ENCODE results near the gene IFI16. TPM values are rescaled to one million over a fixed set of nuclear protein-coding genes. Genes with fewer than 3 reads are reported as not detected.

IFI16 gene
- total and polyA plus RNA-seq, 10 of the 15 experiments (the other 5 are each of a cell fraction or from before 2014, with no cell fraction given) = 120 to 375 (median 188) TPM

DNA sequence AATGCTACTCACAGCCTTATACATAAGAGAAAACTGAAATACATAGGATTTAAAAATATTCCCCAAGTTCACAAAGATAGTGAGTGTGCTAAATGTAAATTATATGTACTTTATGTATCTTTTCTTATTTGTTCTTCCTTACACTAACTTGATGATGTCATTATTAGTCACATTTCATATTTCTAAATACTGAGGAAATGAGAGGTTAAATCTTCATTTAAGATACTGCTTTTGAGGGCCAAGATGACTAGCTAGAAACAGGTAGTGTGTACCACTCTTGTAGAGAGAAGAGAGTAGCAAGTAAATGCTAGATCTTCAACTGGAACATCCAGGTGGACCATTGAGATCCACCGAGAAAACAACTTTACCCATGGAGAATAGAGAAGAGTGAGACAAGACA, 48.5 kb upstream of the IFI16 start:
- Histone ChIP-seq H3K27me3 (replicated peaks in 1 of 2; ENCODE audit: control insufficient read depth in 2 of 2, insufficient read depth in 2 of 2, low read length in 1 of 2) (no peaks in the 10 kb centered on the region), H3K4me2 (ENCODE audit: control insufficient read depth, insufficient read depth) (no peak overlapping the region), H3K9me3 (replicated peaks; ENCODE audit: control insufficient read depth, insufficient read depth, low read length) (no peaks in the 10 kb centered on the region), H3K36me3 (ENCODE audit: control insufficient read depth in 2 of 2, insufficient read depth in 2 of 2, low read length in 1 of 2) (no peaks in the 10 kb centered on the region), H3K4me3 (no peak overlapping the region), H3K9ac (ENCODE audit: control insufficient read depth, insufficient read depth, low read length) (no peak overlapping the region), H2AFZ (ENCODE audit: control insufficient read depth, low read depth, low read length) (no peak overlapping the region), H4K20me1 (ENCODE audit: control insufficient read depth, insufficient read depth) (no peaks in the 10 kb centered on the region), H3K27ac (ENCODE audit: control insufficient read depth, insufficient read depth) (no peak overlapping the region), H3K79me2 (ENCODE audit: control insufficient read depth, insufficient read depth, low read length) (no peaks in the 10 kb centered on the region), H3K4me1 (ENCODE audit: control insufficient read depth, insufficient read depth, low read length) (no peaks in the 10 kb centered on the region)
- POLR2A ChIA-PET = no interaction called here
- intact Hi-C loops (cut with micrococcal nuclease; ENCODE audit: unreplicated experiment) = no loop called here
- BruUV-seq (replicated peaks) = no TSS peak
- peak; percentile 67 for TF ChIP-seq ATF7 (IDR thresholded peaks at IDR 0.05; ENCODE audit: low read depth)
- TF ChIP-seq BMI1 (IDR thresholded peaks at IDR 0.05; ENCODE audit: borderline replicate concordance) = no peak
- in situ Hi-C loops (cut with MboI) = no loop called here
- DNase-seq (ENCODE audit: low read depth, low spot score) = no peak
- CTCF ChIA-PET = no interaction called here
- RAD21 ChIA-PET (ENCODE audit: unreplicated experiment) = no interaction called here
- no peak for FAIRE-seq
- no peak for ATAC-seq
- SMC1A ChIA-PET (ENCODE audit: uncharacterized antibody, unreplicated experiment) = no interaction called here
- 100% methylated on average over 1 of the region's 1 CpG for WGBS (ENCODE audit: insufficient coverage, insufficient replicate concordance, low lambda C conversion rate, missing lambda C conversion rate)

DNA sequence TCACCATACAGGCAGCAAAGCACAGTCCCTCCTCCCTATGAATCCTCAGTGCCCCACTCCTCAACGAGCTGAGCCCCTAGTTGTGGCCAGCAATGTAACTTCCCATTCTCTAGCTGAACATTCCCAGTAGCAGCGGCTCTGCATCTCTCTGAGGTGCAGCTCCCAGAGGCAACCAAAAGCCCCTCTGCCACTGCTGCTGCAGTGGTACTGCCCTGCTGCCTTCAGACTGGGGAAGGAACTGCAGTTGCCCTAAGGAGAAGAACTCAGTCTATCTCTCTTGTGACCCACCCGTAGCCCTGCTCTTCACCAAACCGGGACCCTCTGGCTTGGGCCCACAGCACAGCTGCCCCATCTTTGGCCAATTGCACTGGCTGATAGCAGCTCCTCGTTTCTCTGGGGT, 46.7 kb upstream of the IFI16 start:
- no peaks in the 10 kb centered on the region for H3K27me3 ChIP-seq (replicated peaks in 1 of 2; ENCODE audit: control insufficient read depth in 2 of 2, insufficient read depth in 2 of 2, low read length in 1 of 2)
- CTCF ChIA-PET = no interaction called here
- H4K20me1 ChIP-seq (ENCODE audit: control insufficient read depth, insufficient read depth) = no peaks in the 10 kb centered on the region
- H3K4me3 ChIP-seq = no peak overlapping the region
- RAD21 ChIA-PET (ENCODE audit: unreplicated experiment) = no interaction called here
- intact Hi-C loops (cut with micrococcal nuclease; ENCODE audit: unreplicated experiment) (no loop called here), in situ Hi-C loops (cut with MboI) (no loop called here)
- H2AFZ ChIP-seq (ENCODE audit: control insufficient read depth, low read depth, low read length) = no peak overlapping the region
- H3K9ac ChIP-seq (ENCODE audit: control insufficient read depth, insufficient read depth, low read length) = no peak overlapping the region
- WGBS (ENCODE audit: insufficient coverage, insufficient replicate concordance, low lambda C conversion rate, missing lambda C conversion rate) = 47% methylated on average over 5 of the region's 5 CpGs
- no peak for ATAC-seq
- TF ChIP-seq SPI1 (IDR thresholded peaks at IDR 0.05; ENCODE audit: borderline replicate concordance, insufficient read depth, low read depth, low read length) = no peak
- peak; percentile 17; the same call in 1 of the 2 replicates for TF ChIP-seq RAD21 (IDR thresholded peaks at IDR 0.05; ENCODE audit: insufficient read depth, low read depth, low read length)
- TF ChIP-seq, protein P1, sequence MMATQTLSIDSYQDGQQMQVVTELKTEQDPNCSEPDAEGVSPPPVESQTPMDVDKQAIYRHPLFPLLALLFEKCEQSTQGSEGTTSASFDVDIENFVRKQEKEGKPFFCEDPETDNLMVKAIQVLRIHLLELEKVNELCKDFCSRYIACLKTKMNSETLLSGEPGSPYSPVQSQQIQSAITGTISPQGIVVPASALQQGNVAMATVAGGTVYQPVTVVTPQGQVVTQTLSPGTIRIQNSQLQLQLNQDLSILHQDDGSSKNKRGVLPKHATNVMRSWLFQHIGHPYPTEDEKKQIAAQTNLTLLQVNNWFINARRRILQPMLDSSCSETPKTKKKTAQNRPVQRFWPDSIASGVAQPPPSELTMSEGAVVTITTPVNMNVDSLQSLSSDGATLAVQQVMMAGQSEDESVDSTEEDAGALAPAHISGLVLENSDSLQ (IDR thresholded peaks at IDR 0.05) = no peak
- TF ChIP-seq TBL1XR1 (IDR thresholded peaks at IDR 0.05; ENCODE audit: low read depth, low read length) = no peak
- TF ChIP-seq, protein P2, sequence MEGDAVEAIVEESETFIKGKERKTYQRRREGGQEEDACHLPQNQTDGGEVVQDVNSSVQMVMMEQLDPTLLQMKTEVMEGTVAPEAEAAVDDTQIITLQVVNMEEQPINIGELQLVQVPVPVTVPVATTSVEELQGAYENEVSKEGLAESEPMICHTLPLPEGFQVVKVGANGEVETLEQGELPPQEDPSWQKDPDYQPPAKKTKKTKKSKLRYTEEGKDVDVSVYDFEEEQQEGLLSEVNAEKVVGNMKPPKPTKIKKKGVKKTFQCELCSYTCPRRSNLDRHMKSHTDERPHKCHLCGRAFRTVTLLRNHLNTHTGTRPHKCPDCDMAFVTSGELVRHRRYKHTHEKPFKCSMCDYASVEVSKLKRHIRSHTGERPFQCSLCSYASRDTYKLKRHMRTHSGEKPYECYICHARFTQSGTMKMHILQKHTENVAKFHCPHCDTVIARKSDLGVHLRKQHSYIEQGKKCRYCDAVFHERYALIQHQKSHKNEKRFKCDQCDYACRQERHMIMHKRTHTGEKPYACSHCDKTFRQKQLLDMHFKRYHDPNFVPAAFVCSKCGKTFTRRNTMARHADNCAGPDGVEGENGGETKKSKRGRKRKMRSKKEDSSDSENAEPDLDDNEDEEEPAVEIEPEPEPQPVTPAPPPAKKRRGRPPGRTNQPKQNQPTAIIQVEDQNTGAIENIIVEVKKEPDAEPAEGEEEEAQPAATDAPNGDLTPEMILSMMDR (IDR thresholded peaks at IDR 0.05 in 2 of 3, conservative IDR thresholded peaks at IDR 0.05 in 1 of 3; ENCODE audit: control insufficient read depth in 2 of 3, extremely low read depth in 1 of 3, insufficient read depth in 1 of 3, low read depth in 3 of 3, low read length in 3 of 3) = 0 out of 6 replicates have a peak, but pooled peaks of 1 of the 3 experiments have one; percentile 18
- H3K27ac ChIP-seq (ENCODE audit: control insufficient read depth, insufficient read depth) = no peak overlapping the region
- no TSS peak for BruUV-seq (replicated peaks)
- SMC1A ChIA-PET (ENCODE audit: uncharacterized antibody, unreplicated experiment) = interaction anchor here (0.6 to 1.8 kb wide), 5 partner anchors 12 to 760 kb away, joined by 3 to 8 read pairs (median 3); no protein-coding TSS in a partner anchor
- H3K4me1 ChIP-seq (ENCODE audit: control insufficient read depth, insufficient read depth, low read length) = no peaks in the 10 kb centered on the region
- H3K79me2 ChIP-seq (ENCODE audit: control insufficient read depth, insufficient read depth, low read length) = no peaks in the 10 kb centered on the region
- POLR2A ChIA-PET = interaction anchor here (1.1 kb wide), 1 partner anchor 13 kb away, joined by 3 read pairs; no protein-coding TSS in a partner anchor
- FAIRE-seq = no peak
- H3K36me3 ChIP-seq (ENCODE audit: control insufficient read depth in 2 of 2, insufficient read depth in 2 of 2, low read length in 1 of 2) = no peaks in the 10 kb centered on the region
- DNase-seq (ENCODE audit: low read depth, low spot score) = no peak
- no peak overlapping the region for H3K4me2 ChIP-seq (ENCODE audit: control insufficient read depth, insufficient read depth)
- no peaks in the 10 kb centered on the region for H3K9me3 ChIP-seq (replicated peaks; ENCODE audit: control insufficient read depth, insufficient read depth, low read length)
